HG02870 (cell line): ENCODE measurements around the gene DYRK1A.
"Not testable (repeated sequence)": the region's sequence is repeated elsewhere in the genome, so short reads cannot be mapped to it uniquely, and the experiment has no call there.

Experiments used
- ATAC-seq: cut with Tn5 transposase; IDR thresholded peaks from one replicate; pipeline ENCODE4 v1.9.1; 2021; ENCODE audit warnings: mild to moderate bottlenecking, moderate library complexity; ENCODE audit not compliant: unreplicated experiment

DYRK1A gene

GRCh38 chr21:37546949-37547614 is 180.5 kb downstream of the DYRK1A start:
- no peak for ATAC-seq

GRCh38 chr21:37547615-37548200 is 181.1 kb downstream of the DYRK1A start:
- ATAC-seq = no peak

GRCh38 chr21:37548521-37548981 is 182.0 kb downstream of the DYRK1A start:
- no peak for ATAC-seq

- ATAC-seq = not testable (repeated sequence)
Observed at GRCh38 chr21:37549730-37550129, 183.2 kb downstream of the DYRK1A start.

DNA sequence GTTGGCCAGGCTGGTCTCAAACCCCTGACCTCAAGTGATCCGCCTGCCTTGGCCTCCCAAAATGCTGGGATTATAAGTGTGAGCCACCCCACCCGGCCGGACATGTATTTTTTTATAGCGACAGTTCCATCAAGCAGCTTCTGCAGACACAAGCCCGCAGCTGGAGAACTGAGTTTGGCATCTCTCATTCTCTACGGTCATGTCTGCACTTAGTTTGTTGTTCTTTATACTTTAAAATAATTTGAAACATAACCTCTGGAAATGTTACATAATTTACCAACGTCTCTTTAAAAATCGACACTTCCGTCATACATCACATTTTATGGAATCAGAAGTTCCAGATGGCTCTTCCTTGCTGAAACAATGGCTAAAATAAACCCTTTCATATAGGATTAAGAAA is 183.6 kb downstream of the DYRK1A start:
- no peak for ATAC-seq

GRCh38 chr21:37550618-37551330 is 184.2 kb downstream of the DYRK1A start:
- ATAC-seq = no peak

DNA sequence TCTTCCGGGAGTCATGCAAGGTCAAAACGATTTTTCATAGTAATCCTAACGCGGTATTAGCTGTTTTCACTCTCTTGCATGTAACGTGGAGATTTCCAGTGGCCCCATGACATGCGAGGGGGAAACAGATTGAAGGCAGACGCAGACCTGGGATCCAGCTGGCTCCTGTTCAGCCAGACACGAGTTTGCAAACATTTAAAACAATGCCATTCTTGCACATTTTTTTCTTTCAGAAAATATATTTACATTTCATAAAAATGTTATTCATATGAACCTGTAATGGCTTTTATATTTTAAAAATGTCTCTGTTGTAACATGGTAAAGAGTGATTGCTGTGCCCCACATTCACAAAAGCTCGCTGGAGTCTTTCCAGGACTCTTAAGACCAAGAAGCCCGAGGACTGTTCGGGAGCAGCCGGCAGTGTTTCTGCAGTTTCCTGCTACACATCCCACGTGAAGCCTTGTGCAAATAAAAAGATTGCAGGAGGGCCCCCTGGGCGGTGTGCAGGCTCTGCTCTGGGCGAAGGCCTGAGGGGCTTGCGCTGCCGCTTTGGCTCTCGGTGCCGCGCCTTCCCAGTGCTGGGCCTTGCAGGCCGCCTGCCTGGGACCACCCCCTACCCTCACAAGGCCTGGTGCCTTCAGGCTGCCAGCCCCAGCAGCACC is 184.9 kb downstream of the DYRK1A start:
- no peak for ATAC-seq

- ATAC-seq = no peak
Observed at GRCh38 chr21:37551993-37552355, 185.4 kb downstream of the DYRK1A start.

- no peak for ATAC-seq
Observed at GRCh38 chr21:37552496-37553029, 186.0 kb downstream of the DYRK1A start.

DNA sequence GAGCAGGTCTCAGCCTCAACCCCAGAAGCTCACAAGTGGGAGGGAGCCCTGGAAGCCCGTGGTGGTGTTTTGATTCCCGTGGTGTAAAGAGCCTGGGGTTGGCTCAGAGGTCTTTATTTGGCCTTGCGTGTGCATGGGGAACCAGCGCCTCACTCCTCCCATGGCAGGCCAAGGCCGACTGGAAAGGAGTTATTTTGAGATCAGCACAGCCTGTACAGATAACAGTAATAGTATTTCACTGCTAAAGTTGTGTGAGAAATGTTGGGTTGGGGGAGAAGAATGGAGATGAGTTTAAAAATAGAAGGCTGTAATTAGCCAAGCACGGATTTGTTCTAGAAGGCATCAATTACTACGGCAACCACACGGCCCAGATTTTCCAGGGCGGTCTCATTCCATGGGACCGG is 186.5 kb downstream of the DYRK1A start:
- no peak for ATAC-seq

GRCh38 chr21:37554661-37555379 is 188.2 kb downstream of the DYRK1A start:
- no peak for ATAC-seq

GRCh38 chr21:37555672-37556261 is 189.2 kb downstream of the DYRK1A start:
- no peak for ATAC-seq

DNA sequence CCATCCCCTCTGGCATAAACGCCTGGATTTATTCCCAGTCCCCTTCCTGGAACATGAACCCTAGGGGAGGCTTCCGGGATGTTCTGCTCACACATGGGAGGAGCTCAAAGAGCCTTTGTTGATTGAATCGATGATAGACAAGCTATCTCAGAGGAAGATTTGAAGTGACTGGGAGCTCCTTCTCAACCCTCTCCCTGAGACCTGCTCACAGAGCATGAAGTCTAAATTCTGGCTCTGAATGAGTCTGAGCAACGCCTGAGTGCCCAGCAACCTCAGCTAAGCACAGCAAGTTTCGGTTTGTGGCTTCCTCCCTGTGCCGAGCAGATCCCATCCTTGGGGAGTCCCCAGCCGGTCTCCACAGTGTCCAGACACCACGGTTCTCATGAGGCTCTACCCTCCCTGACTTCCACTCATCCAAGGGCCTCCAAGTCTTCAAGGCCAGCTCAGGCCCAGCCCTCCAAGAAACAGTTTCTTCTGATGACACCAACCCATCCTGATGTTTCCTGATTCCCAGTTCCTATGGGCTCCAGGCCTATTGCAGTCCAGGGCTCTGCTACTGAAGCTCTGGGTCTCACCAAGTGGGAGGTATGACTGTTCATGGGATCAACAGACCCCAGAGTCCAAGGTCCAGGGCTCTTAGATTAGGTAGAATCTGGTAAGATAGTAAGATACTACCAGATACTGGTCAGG is 190.8 kb downstream of the DYRK1A start:
- peak; percentile 99 for ATAC-seq

DNA sequence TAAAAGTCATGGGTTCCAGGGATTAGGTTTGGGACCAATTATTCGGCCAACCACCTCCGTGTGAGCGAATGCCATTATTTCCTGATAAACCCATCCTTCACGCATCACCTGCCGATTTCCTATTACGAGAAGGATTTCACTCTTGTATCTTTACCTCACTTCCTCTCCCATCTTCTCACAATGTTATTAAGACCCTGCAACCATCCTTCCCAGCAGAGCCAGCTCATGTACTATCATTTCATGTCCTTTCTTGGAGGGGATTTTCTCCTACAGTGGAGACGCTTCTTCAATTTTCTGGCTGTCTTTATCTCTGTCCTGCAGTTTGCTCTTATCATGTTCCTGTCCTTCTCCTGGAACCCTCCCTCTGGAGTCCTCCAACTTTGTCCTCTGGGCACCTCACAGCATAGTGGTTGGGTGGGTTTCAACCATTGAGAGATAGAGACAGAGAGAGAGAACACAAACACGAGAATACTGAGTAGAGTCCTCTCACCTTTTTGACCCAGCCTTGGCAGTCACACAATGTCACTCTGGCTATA is 192.2 kb downstream of the DYRK1A start:
- no peak for ATAC-seq

DNA sequence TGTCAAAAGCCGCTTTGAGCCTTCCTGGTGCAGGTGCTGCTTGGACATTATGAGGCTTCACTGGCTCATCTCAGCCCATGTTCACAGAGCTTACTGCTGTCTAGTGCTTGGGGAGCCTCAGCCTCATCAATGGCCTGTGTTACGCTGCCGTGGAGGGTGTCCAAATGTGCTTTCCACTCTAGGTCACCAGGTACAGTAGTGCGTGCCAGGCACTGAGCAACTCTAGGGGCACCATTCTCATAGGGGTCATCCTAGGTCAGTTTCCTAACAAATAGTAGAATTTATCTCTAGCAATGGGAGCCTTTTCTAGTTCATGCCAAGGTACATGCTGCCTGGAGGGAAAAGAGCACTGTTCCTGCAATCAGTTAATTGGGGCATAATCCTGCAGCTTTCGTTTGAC is 193.8 kb downstream of the DYRK1A start:
- no peak for ATAC-seq

DNA sequence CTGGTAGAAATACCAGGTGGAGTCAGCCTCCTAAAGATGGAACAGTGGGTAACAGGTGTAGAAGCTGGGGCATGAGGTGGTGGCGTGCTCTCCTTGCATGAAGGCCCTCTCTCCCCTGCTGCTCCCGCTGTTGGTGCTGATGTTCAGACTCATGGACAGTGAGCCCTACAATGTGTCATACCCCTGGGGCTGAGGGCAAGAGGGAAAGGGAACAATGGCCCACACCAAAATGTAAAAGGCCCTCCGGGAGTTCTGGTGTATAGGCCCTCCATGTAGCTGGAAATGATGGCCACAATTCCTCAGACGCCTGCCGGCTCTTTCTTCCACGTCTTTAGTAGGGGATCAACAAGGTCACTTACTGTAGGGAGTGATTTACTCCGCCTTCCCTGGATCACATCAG is 194.9 kb downstream of the DYRK1A start:
- ATAC-seq = no peak

DNA sequence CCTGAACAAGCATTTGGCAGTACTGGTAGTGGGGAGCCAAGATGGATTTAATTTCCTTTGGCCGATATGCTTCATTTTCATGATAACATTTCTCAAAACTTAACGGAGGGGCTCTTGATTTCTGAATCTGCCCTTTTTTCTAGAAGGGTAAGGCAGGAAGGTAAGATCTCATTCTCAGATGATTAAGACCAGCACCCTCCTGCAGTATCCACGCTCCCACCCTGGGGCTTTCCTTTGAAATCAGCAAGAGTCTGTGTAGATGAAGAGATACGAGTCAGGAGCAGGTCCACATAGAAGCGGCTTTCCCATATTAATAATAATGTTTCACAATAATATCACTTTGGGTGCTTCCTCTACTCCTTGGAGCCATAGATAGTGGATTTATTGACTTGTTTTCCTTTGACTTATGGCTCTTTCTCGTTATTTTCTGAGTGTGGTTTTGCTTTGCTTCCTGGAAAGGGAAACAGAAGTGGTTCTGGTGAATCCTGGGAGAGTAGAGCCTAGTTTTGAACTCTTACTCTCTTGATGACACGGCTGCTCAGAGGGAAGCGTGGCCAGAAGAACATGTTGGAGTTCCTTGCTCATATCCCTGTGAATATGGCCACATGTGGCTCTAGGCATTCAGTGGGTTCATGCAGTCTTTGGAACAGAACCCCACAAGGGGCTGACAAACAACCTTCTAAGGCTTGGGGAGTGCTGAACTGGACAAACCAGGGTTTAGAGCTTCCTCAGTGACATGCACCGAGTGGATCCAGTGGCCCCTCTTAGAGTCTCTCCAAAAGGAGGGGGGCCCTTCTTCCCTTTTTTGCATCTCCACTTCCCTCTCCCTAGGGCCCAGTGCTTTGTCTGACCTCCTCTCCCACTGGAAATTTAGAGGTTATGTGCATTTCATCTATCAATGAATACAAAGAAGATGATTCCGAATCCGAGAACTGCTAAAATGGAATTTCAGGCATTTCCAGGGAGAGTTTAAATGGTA is 195.7 kb downstream of the DYRK1A start:
- no peak for ATAC-seq

DNA sequence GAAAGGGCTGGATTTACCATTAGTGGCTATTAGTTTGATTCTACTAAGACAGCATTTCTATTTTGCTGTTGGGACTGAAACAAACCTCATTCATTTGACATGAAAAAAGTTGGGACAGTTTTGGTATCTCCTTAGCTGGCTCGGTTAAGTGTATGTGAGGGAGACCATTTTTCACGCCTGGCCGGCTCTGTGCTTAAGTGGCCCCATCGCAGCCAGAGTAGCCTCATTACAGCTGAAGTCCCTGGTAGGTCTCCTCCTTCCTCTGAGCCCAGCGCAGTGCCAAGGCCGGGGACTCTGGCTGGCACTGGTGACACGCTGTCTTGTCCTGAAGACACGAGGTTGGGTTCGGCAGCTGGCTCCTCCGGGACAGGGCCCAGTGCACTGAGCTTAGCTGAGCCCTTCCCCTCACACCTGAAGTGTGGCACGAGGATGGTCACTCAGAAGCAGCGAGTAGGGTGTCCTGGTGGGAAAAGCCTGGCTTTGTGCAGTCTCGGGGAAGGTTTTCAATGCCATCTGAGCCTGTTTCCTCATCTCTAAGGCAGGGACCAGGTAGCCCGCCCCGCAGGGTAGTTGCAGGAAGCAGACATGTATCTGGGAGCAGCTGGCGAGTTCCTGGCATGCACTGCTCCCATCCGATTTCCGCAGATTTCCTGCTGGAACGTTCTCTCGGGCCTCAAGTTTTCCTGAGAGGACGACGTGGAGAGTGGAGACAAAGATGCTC is 196.5 kb downstream of the DYRK1A start:
- ATAC-seq = peak; percentile 13
